Muscle of leg (tissue), 11 donors: ENCODE results near the gene SHD. TPM values are rescaled to one million over a fixed set of nuclear protein-coding genes. Genes with fewer than 3 reads are reported as not detected.

Experiments
- DNase-seq: peaks from one replicate; pipeline ENCODE4 v3.0.0; 2013
- H3K27ac ChIP-seq: one replicate; pipeline ENCODE4 v1.5.1; 2013; ENCODE audit warnings: mild to moderate bottlenecking, low read length, control low read depth
- H3K27me3 ChIP-seq: one replicate; pipeline ENCODE4 v1.6.1; 2013; ENCODE audit warnings: low read length; ENCODE audit not compliant: control insufficient read depth, insufficient read depth
- H3K36me3 ChIP-seq: one replicate; pipeline ENCODE4 v1.6.1; 2013; ENCODE audit warnings: low read length; ENCODE audit not compliant: control insufficient read depth, insufficient read depth
- H3K4me1 ChIP-seq: one replicate; pipeline ENCODE4 v1.6.1; 2013; ENCODE audit warnings: low read length; ENCODE audit not compliant: control insufficient read depth, insufficient read depth
- H3K4me3 ChIP-seq: one replicate; pipeline ENCODE4 v1.5.1; 2013; ENCODE audit warnings: low read length, control low read depth
- H3K9me3 ChIP-seq: replicated peaks from 2 replicates; pipeline ENCODE4 v1.6.1; 2013; ENCODE audit warnings: low read depth, low read length; ENCODE audit not compliant: control insufficient read depth
- WGBS: methylation state at CpG from one replicate; pipeline ENCODE4 v1.1.5; 2013; ENCODE audit warnings: missing lambda C conversion rate; ENCODE audit not compliant: insufficient coverage; 5-methylcytosine and 5-hydroxymethylcytosine counted together
- polyA plus RNA-seq, 8 donors: library from polyadenylated mRNA; unstranded; fragments of 120-200 nt; gene quantifications; one replicate each; pipeline versions ENCODE4 v1.2.1 to v1.2.3, GENCODE V29; 2013; ENCODE audit warnings: inconsistent platforms in 1 of 8, low replicate concordance in 1 of 8; ENCODE audit not compliant: insufficient read length in 8 of 8, insufficient read depth in 1 of 8
- total RNA-seq: library from RNA; stranded (reverse); fragments of 120-200 nt; gene quantifications from one replicate; pipeline ENCODE4 v1.2.4, GENCODE V29; 2013

SHD gene
- total and polyA plus RNA-seq, 9 donors = 40.1 to 139 (median 94.0) TPM

- Histone ChIP-seq H3K4me3 (peak within 1 kb of the TSS; percentile 30), H3K9me3 (no peaks in the 10 kb centered on the region), H3K27me3 (no peaks in the 10 kb centered on the region), H3K27ac (peak within 1 kb of the TSS; percentile 77), H3K4me1 (peaks cover 19% of the 10 kb centered on the region), H3K36me3 (no peaks in the 10 kb centered on the region)
- WGBS = 81% methylated on average over 7 of the region's 27 CpGs
- peak; percentile 27 for DNase-seq
Measured at GRCh38 chr19:4338441-4339355, 59.6 kb downstream of the SHD start, which contains the start of gene STAP2. Gene STAP2 (minus strand): TSS chr19:4338827. CDS start chr19:4338753, 74 bp downstream.

Other genes with a start within 250 kb of the SHD start
- gene ZBTB7A, start 212.4 kb upstream of the SHD start, total RNA-seq = 4.2 TPM
- gene ZBTB7A, start 212.4 kb upstream of the SHD start, polyA plus RNA-seq = 10 to 100 TPM in 1 of 8 donors, 1 to 10 TPM in 7; 6.8 to 10.9 (median 8.5) TPM
- 97.0 TPM for gene MAP2K2, start 155.1 kb upstream of the SHD start, total RNA-seq
- gene MAP2K2, start 155.1 kb upstream of the SHD start, polyA plus RNA-seq = 100 to 1,000 TPM; 104 to 137 (median 118) TPM
- not detected for gene CREB3L3, start 125.6 kb upstream of the SHD start, total RNA-seq
- gene CREB3L3, start 125.6 kb upstream of the SHD start, polyA plus RNA-seq = 1 to 10 TPM in 1 of 8 donors, under 1 TPM in 2, not detected in 5; 0.16 to 5.8 (median 0.99) TPM
- 6.0 TPM for gene SIRT6, start 96.7 kb upstream of the SHD start, total RNA-seq
- gene SIRT6, start 96.7 kb upstream of the SHD start, polyA plus RNA-seq = 10 to 100 TPM; 10.5 to 17.1 (median 12.2) TPM
- gene ANKRD24, start 96.6 kb upstream of the SHD start, total RNA-seq = 0.58 TPM
- gene ANKRD24, start 96.6 kb upstream of the SHD start, polyA plus RNA-seq = 1 to 10 TPM in 5 of 8 donors, under 1 TPM in 3; 0.79 to 2.5 (median 1.1) TPM
- 0.53 TPM for gene EBI3, start 49.7 kb upstream of the SHD start, total RNA-seq
- gene EBI3, start 49.7 kb upstream of the SHD start, polyA plus RNA-seq = 1 to 10 TPM in 2 of 8 donors, under 1 TPM in 6; 0.52 to 1.7 (median 0.76) TPM
- 15.0 TPM for gene YJU2, start 32.2 kb upstream of the SHD start, total RNA-seq
- gene YJU2, start 32.2 kb upstream of the SHD start, polyA plus RNA-seq = 10 to 100 TPM; 14.2 to 16.0 (median 15.1) TPM
- gene TMIGD2, start 23.1 kb downstream of the SHD start, total RNA-seq = 0.71 TPM
- gene TMIGD2, start 23.1 kb downstream of the SHD start, polyA plus RNA-seq = under 1 TPM; 0.21 to 0.94 (median 0.47) TPM
- 0.71 TPM for gene FSD1, start 25.3 kb downstream of the SHD start, total RNA-seq
- 1 to 10 TPM in 7 of 8 donors, under 1 TPM in 1; 0.99 to 3.2 (median 2.4) TPM for gene FSD1, start 25.3 kb downstream of the SHD start, polyA plus RNA-seq
- 4.8 TPM for gene STAP2, start 59.6 kb downstream of the SHD start, total RNA-seq
- 10 to 100 TPM in 1 of 8 donors, 1 to 10 TPM in 7; 3.9 to 10.8 (median 5.4) TPM for gene STAP2, start 59.6 kb downstream of the SHD start, polyA plus RNA-seq
- gene MPND, start 64.3 kb downstream of the SHD start, total RNA-seq = 4.8 TPM
- gene MPND, start 64.3 kb downstream of the SHD start, polyA plus RNA-seq = 10 to 100 TPM; 14.0 to 19.4 (median 16.3) TPM
- gene SH3GL1, start 121.3 kb downstream of the SHD start, total RNA-seq = 29.1 TPM
- 10 to 100 TPM; 54.9 to 77.9 (median 69.8) TPM for gene SH3GL1, start 121.3 kb downstream of the SHD start, polyA plus RNA-seq
- 7.6 TPM for gene CHAF1A, start 123.4 kb downstream of the SHD start, total RNA-seq
- 10 to 100 TPM; 10.4 to 19.3 (median 13.6) TPM for gene CHAF1A, start 123.4 kb downstream of the SHD start, polyA plus RNA-seq
- 64.9 TPM for gene UBXN6, start 178.5 kb downstream of the SHD start, total RNA-seq
- gene UBXN6, start 178.5 kb downstream of the SHD start, polyA plus RNA-seq = 100 to 1,000 TPM in 2 of 8 donors, 10 to 100 TPM in 6; 77.0 to 127 (median 89.0) TPM
- gene HDGFL2, start 193.0 kb downstream of the SHD start, total RNA-seq = 35.0 TPM
- 10 to 100 TPM; 66.3 to 97.7 (median 84.3) TPM for gene HDGFL2, start 193.0 kb downstream of the SHD start, polyA plus RNA-seq
- gene PLIN4, start 239.2 kb downstream of the SHD start, total RNA-seq = 2.8 TPM
- 1 to 10 TPM; 1.4 to 4.5 (median 3.3) TPM for gene PLIN4, start 239.2 kb downstream of the SHD start, polyA plus RNA-seq